CD4-positive, CD25-positive, alpha-beta regulatory T cell (primary cell): Measurements from ENCODE around the gene CEP78. TPM values are rescaled to one million over a fixed set of nuclear protein-coding genes. Genes with fewer than 3 reads are reported as not detected.
A peak's percentile ranks its signal among the peaks of the same experiment; 100 is the strongest.
"Not testable (repeated sequence)": the region's sequence is repeated elsewhere in the genome, so short reads cannot be mapped to it uniquely, and the experiment has no call there.

Experiments
- ATAC-seq, 2 donors: fragments of 150-1000 bp; cut with Tn5 transposase; one replicate each; pipeline ENCODE4 v1.10.0; 2021; ENCODE audit warnings: low read depth in 2 of 2, moderate number of reproducible peaks in 2 of 2, moderate library complexity in 1 of 2
- DNase-seq, 3 donors: peaks; one replicate each; pipeline versions ENCODE4 v3.0.0 to v3.0.0-alpha.2; 2012 to 2022; ENCODE audit warnings: mixed read lengths in 1 of 3
- H3K27ac ChIP-seq: one replicate; pipeline ENCODE4 v1.7.0; 2013; ENCODE audit warnings: mild to moderate bottlenecking, low read length; ENCODE audit not compliant: insufficient read depth, poor library complexity, severe bottlenecking
- H3K27me3 ChIP-seq: one replicate; pipeline ENCODE4 v1.7.0; 2013; ENCODE audit warnings: low read length; ENCODE audit not compliant: control insufficient read depth, insufficient read depth
- H3K36me3 ChIP-seq: one replicate; pipeline ENCODE4 v1.7.0; 2013; ENCODE audit warnings: mild to moderate bottlenecking, low read length, moderate library complexity; ENCODE audit not compliant: control insufficient read depth, insufficient read depth
- H3K4me1 ChIP-seq: 2 replicates; pipeline ENCODE4 v1.7.0; 2013; ENCODE audit warnings: mild to moderate bottlenecking, low read length; ENCODE audit not compliant: insufficient read depth, control insufficient read depth, poor library complexity, severe bottlenecking
- H3K4me3 ChIP-seq: one replicate; pipeline ENCODE4 v1.7.0; 2013; ENCODE audit warnings: low read depth, mild to moderate bottlenecking, low read length, moderate library complexity
- H3K9me3 ChIP-seq, 2 experiments: 1 replicate in 1 of 2; 2 replicates in 1 of 2; pipeline ENCODE4 v1.7.0; 2013; ENCODE audit warnings: low read length in 2 of 2, mild to moderate bottlenecking in 1 of 2, moderate library complexity in 1 of 2; ENCODE audit not compliant: control insufficient read depth in 2 of 2
- H3K27ac Mint-ChIP-seq, 3 donors: one replicate each; pipeline ENCODE4 v1.8.0; 2020 to 2022; ENCODE audit warnings: mild to moderate bottlenecking in 3 of 3, mixed read lengths in 3 of 3, moderate library complexity in 2 of 3
- H3K27me3 Mint-ChIP-seq: one replicate; pipeline ENCODE4 v1.8.0; 2022; ENCODE audit warnings: mild to moderate bottlenecking, mixed read lengths
- H3K36me3 Mint-ChIP-seq: one replicate; pipeline ENCODE4 v1.8.0; 2020; ENCODE audit warnings: mixed read lengths
- H3K4me1 Mint-ChIP-seq, 4 donors: one replicate each; pipeline ENCODE4 v1.8.0; 2020 to 2022; ENCODE audit warnings: mixed read lengths in 4 of 4, mild to moderate bottlenecking in 1 of 4
- H3K4me3 Mint-ChIP-seq, 4 donors: one replicate each; pipeline ENCODE4 v1.8.0; 2020 to 2022; ENCODE audit warnings: mild to moderate bottlenecking in 4 of 4, mixed read lengths in 4 of 4, moderate library complexity in 3 of 4
- H3K9me3 Mint-ChIP-seq, 7 donors: one replicate each; pipeline ENCODE4 v1.8.0; 2020 to 2022; ENCODE audit warnings: mixed read lengths in 7 of 7, mild to moderate bottlenecking in 3 of 7, moderate library complexity in 2 of 7
- polyA plus RNA-seq, 4 donors: library from polyadenylated mRNA; unstranded; fragments of 300-500 nt; fragmentation: Illumina TruSeq; gene quantifications; one replicate each; pipeline ENCODE4 v1.2.3, GENCODE V29; 2021
- total RNA-seq: library from RNA; stranded (reverse); gene quantifications from one replicate; pipeline ENCODE4 v1.2.3, GENCODE V29; 2022

The CEP78 gene
- total and polyA plus RNA-seq, 5 donors from 2014 or later, result 24.9 to 43.6 (median 31.4) TPM

- peaks cover 22% of the 10 kb centered on the region for H3K4me1 ChIP-seq
- no peak overlapping the region for H3K4me3 ChIP-seq
- DNase-seq, result no peak
- no peaks in the 10 kb centered on the region for H3K36me3 ChIP-seq
- Mint-ChIP-seq H3K4me1 (peaks cover 13 to 35% (median 21%) of the 10 kb centered on the region in 4 donors), H3K9me3 (no peaks in the 10 kb centered on the region), H3K27me3 (peaks cover 4% of the 10 kb centered on the region), H3K4me3 (no peak overlapping the region), H3K36me3 (no peaks in the 10 kb centered on the region), H3K27ac (no peak overlapping the region)
- no peak overlapping the region for H3K27ac ChIP-seq
- no peaks in the 10 kb centered on the region for H3K27me3 ChIP-seq
- no peaks in the 10 kb centered on the region for H3K9me3 ChIP-seq
- no peak for ATAC-seq
Observed at GRCh38 chr9:78214492-78214891, 21.4 kb upstream of the CEP78 start.

- H3K4me1 Mint-ChIP-seq, result peaks cover 10 to 27% (median 14%) of the 10 kb centered on the region in 4 donors
Observed at GRCh38 chr9:78215706-78216105, 20.2 kb upstream of the CEP78 start.

GRCh38 chr9:78218890-78219289 is 17.0 kb upstream of the CEP78 start:
- no peaks in the 10 kb centered on the region for H3K4me1 ChIP-seq
- H3K4me3 ChIP-seq, result no peak overlapping the region
- no peak overlapping the region for H3K27ac Mint-ChIP-seq
- H3K4me1 Mint-ChIP-seq, result peaks cover 0 to 2% (median under 1%) of the 10 kb centered on the region in 4 donors
- H3K9me3 Mint-ChIP-seq, result no peaks in the 10 kb centered on the region
- DNase-seq (no peak), ATAC-seq (no peak)
- H3K27me3 Mint-ChIP-seq, result no peaks in the 10 kb centered on the region
- no peak overlapping the region for H3K27ac ChIP-seq
- no peaks in the 10 kb centered on the region for H3K9me3 ChIP-seq
- H3K27me3 ChIP-seq, result no peaks in the 10 kb centered on the region
- H3K4me3 Mint-ChIP-seq, result no peak overlapping the region
- no peaks in the 10 kb centered on the region for H3K36me3 ChIP-seq
- H3K36me3 Mint-ChIP-seq, result no peaks in the 10 kb centered on the region

More at GRCh38 chr9:78215706-78216105, 20.2 kb upstream of the CEP78 start:
- H3K27me3 ChIP-seq, result no peaks in the 10 kb centered on the region
- Mint-ChIP-seq H3K27me3 (peaks cover 3% of the 10 kb centered on the region), H3K9me3 (no peaks in the 10 kb centered on the region), H3K36me3 (no peaks in the 10 kb centered on the region), H3K27ac (peak overlapping the region in 1 of 3 donors; percentile 26), H3K4me3 (no peak overlapping the region)
- ATAC-seq, result no peak
- H3K4me3 ChIP-seq, result no peak overlapping the region
- no peaks in the 10 kb centered on the region for H3K36me3 ChIP-seq
- peaks cover 17% of the 10 kb centered on the region for H3K4me1 ChIP-seq
- no peaks in the 10 kb centered on the region for H3K9me3 ChIP-seq
- no peak overlapping the region for H3K27ac ChIP-seq
- DNase-seq, result no peak

GRCh38 chr9:78221425-78221824 is 14.4 kb upstream of the CEP78 start:
- peaks cover 0 to 1% (median 0%) of the 10 kb centered on the region in 7 donors for H3K9me3 Mint-ChIP-seq
- H3K27me3 ChIP-seq, result no peaks in the 10 kb centered on the region
- H3K4me1 Mint-ChIP-seq, result no peaks in the 10 kb centered on the region
- no peaks in the 10 kb centered on the region for H3K36me3 Mint-ChIP-seq
- H3K36me3 ChIP-seq, result no peaks in the 10 kb centered on the region
- H3K9me3 ChIP-seq, result no peaks in the 10 kb centered on the region
- H3K4me3 Mint-ChIP-seq, result no peak overlapping the region
- DNase-seq, result no peak
- H3K4me1 ChIP-seq, result no peaks in the 10 kb centered on the region
- no peak overlapping the region for H3K27ac ChIP-seq
- no peak overlapping the region for H3K27ac Mint-ChIP-seq
- H3K4me3 ChIP-seq, result no peak overlapping the region
- H3K27me3 Mint-ChIP-seq, result peaks cover 8% of the 10 kb centered on the region
- no peak for ATAC-seq

GRCh38 chr9:78221841-78222240 is 14.0 kb upstream of the CEP78 start:
- H3K9me3 ChIP-seq, H3K4me1 ChIP-seq, H3K27ac Mint-ChIP-seq, H3K4me3 Mint-ChIP-seq, H3K27me3 ChIP-seq, H3K4me1 Mint-ChIP-seq, H3K36me3 Mint-ChIP-seq, H3K36me3 ChIP-seq, H3K27ac ChIP-seq, H3K27me3 Mint-ChIP-seq, DNase-seq, H3K9me3 Mint-ChIP-seq, H3K4me3 ChIP-seq, ATAC-seq: not testable (repeated sequence)

DNA sequence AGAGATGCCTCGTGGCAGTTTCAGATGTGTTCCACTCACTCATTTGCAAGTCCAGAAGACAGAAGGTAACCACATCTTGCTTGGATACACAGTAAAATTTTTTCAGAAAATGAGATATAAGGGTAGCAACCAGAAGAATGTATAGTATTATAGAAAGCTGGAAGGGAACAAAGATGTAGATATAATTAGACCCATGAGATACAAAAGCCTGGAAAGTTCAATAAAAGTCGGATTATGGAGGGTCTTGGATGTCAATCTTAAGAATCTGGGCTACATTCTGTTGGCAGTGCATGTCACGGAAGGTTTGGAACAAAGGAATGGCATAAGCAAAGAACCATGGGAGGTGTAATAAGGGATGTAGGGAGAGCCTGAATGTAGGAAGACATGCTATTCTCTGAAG is 5.1 kb upstream of the CEP78 start:
- Histone ChIP-seq H3K9me3 (no peaks in the 10 kb centered on the region), H3K4me3 (no peak overlapping the region), H3K36me3 (no peaks in the 10 kb centered on the region), H3K27ac (no peak overlapping the region), H3K4me1 (peaks cover 5% of the 10 kb centered on the region), H3K27me3 (no peaks in the 10 kb centered on the region)
- Mint-ChIP-seq H3K27ac (no peak overlapping the region), H3K9me3 (peaks cover 0 to 1% (median 0%) of the 10 kb centered on the region in 7 donors), H3K4me1 (peaks cover 0 to 3% (median 1%) of the 10 kb centered on the region in 4 donors), H3K4me3 (no peak overlapping the region), H3K36me3 (no peaks in the 10 kb centered on the region), H3K27me3 (peaks cover 12% of the 10 kb centered on the region)
- ATAC-seq (no peak), DNase-seq (no peak)

DNA sequence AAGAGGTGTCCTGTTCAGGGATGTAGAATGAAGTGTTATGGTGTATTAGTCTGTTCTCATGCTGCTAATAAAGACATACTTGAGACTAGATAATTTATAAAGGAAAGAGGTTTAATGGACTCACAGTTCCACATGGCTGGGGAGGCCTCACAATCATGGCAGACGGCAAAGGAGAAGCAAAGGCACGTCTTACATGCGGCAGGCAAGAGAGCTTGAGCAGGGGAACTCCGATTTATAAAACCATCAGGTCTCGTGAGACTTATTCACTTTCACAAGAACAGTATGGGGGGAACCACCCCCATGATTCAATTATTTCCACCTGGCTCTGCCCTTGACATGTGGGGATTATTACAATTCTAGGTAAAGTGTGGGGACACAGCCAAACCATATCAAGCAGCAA is 3.4 kb upstream of the CEP78 start:
- DNase-seq, H3K9me3 ChIP-seq, H3K36me3 ChIP-seq, H3K4me3 Mint-ChIP-seq, H3K4me3 ChIP-seq, H3K27ac ChIP-seq, H3K27ac Mint-ChIP-seq, H3K9me3 Mint-ChIP-seq, H3K27me3 ChIP-seq, ATAC-seq, H3K36me3 Mint-ChIP-seq: not testable (repeated sequence)
- peaks cover 14% of the 10 kb centered on the region for H3K27me3 Mint-ChIP-seq
- H3K4me1 ChIP-seq, result peaks cover 16% of the 10 kb centered on the region
- peaks cover 4 to 14% (median 8%) of the 10 kb centered on the region in 4 donors for H3K4me1 Mint-ChIP-seq

DNA sequence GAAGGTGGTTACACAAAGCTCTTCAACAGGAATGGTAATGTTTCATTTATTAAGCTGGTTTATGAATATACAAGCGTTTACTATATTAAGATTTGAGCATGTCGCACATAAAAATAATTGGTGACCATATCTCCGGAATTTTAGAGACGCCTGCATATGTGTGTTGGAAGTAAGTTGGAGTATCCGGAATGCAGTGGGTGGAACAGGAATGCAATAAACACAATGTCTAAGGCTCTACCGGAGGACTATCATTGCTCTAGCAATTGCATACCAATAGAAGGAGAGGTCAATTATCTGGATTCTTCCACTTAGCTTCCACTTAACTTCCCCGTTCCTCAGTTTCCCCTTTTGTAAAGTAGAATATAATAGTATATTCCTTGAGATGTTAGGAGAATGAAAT is 1.1 kb upstream of the CEP78 start:
- ATAC-seq (no peak), DNase-seq (no peak)
- peaks cover 9% of the 10 kb centered on the region for H3K27me3 Mint-ChIP-seq
- H3K9me3 ChIP-seq, result no peaks in the 10 kb centered on the region
- peak overlapping the region in 2 of 3 donors; percentile 97 to 99 for H3K27ac Mint-ChIP-seq
- no peaks in the 10 kb centered on the region for H3K9me3 Mint-ChIP-seq
- H3K4me1 Mint-ChIP-seq, result peaks cover 19 to 35% (median 27%) of the 10 kb centered on the region in 4 donors
- peak overlapping the region; percentile 81 for H3K4me3 ChIP-seq
- H3K36me3 Mint-ChIP-seq, result no peaks in the 10 kb centered on the region
- no peaks in the 10 kb centered on the region for H3K27me3 ChIP-seq
- H3K4me3 Mint-ChIP-seq, result no peak overlapping the region
- H3K4me1 ChIP-seq, result peaks cover 30% of the 10 kb centered on the region
- no peak overlapping the region for H3K27ac ChIP-seq
- H3K36me3 ChIP-seq, result no peaks in the 10 kb centered on the region
